Fibroblast of gingiva (primary cell): ENCODE measurements around the gene GPR162.

ENCODE experiments used
- DNase-seq: peaks from one replicate; pipeline ENCODE4 v3.0.0-alpha.2; 2011; ENCODE audit warnings: low read depth

The GPR162 gene

DNA sequence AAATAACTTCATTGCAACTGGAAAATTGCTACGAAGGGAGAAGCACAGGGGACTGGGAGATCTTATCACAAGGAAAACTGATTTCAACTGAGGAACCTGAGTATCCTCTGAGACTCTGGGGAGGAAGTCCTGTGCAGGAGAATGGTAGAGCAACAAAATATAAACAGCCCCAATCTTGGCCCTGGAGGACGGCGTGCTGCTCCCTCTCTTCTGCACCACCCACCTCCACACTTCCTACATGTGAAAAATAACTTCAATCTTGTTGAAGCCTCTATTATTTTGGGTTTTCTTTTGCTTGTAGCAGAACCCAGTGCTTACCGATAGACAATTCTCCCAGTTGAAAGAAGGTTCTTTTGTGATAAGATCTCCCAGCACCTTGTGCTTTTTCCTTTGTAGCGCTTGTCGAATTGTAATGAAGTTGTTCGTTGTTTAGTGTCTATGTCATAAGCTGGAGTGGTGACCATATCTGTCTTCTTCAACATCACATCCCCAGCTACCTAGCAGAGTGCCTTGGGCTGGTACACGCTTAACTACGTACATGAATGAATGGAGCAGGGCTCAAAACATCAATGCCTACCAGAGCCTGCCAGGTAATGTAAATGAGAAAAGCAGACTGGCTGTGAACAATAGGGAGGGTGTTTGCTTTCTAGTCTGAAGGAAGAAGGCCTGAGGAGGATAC is 35.1 kb upstream of the GPR162 start:
- no peak for DNase-seq

GRCh38 chr12:6787309-6787708 is 34.3 kb upstream of the GPR162 start:
- DNase-seq, result no peak

DNA sequence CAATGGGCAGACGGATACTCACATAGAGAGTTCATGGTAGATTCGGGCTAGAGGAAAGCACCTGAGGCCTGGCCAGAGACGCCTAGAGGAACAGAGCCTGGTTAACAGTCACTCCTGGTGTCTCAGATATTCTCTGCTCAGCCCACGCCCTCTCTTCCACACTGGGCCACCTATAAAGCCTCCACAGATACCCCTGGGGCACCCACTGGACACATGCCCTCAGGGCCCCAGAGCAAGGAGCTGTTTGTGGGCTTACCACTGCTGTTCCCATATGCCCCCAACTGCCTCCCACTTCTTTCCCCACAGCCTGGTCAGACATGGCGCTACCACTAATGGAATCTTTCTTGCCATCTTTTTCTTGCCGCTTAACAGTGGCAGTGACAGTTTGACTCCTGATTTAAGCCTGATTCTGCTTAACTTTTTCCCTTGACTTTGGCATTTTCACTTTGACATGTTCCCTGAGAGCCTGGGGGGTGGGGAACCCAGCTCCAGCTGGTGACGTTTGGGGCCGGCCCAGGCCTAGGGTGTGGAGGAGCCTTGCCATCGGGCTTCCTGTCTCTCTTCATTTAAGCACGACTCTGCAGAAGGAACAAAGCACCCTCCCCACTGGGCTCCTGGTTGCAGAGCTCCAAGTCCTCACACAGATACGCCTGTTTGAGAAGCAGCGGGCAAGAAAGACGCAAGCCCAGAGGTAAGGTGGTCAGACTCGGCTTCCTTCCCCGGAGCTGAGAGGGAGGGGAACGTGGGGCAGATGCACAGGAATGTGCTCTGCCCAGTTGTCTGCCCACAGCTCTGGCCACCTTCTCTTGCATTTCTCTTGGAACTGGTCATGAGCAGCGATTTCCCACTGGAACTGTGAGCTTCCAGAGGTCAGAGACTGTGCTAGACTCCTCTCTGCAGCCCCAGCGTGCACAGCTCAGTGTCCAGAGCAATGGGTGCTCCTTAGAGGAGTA is 32.4 kb upstream of the GPR162 start, which contains the start of gene CD4:
TSS of gene CD4 (plus strand) at position 557 of the 953 bp plus-strand sequence. CDS start 10,611 bp downstream, outside the sequence.
- no peak for DNase-seq

DNA sequence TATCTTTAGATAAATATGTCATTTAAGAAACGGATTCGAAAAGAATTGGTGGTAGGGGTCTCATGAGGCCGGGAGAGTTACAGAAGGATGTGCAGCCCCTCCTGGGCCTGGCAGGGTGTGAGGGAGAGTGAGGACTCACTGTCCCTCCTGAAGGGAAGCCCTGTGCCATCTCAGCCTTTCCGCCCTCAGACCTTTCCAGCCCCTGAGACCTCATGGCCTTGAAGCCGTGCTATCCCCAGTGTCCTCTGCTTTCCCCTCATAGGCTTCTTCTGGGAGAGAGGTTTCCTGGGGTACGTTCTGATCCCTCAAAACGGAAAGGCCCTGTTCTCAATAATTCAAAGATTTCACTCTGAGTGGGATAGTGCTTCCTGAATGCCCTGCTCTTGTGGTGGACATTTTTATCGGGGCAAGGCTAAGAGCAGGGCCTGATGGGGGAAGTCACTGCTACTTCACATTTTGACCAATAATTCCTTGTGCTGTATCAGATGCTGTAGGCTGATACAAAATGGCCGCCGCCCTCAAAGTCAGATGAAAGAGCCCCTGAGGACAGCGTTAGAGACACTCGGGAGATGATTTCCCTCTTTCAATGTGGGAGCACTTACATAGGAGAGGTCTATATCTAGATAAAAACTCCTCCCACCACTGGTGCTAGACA is 31.0 kb upstream of the GPR162 start:
- no peak for DNase-seq

- no peak for DNase-seq
These were observed 29.6 kb upstream of the GPR162 start for GRCh38 chr12:6791931-6792520.

DNA sequence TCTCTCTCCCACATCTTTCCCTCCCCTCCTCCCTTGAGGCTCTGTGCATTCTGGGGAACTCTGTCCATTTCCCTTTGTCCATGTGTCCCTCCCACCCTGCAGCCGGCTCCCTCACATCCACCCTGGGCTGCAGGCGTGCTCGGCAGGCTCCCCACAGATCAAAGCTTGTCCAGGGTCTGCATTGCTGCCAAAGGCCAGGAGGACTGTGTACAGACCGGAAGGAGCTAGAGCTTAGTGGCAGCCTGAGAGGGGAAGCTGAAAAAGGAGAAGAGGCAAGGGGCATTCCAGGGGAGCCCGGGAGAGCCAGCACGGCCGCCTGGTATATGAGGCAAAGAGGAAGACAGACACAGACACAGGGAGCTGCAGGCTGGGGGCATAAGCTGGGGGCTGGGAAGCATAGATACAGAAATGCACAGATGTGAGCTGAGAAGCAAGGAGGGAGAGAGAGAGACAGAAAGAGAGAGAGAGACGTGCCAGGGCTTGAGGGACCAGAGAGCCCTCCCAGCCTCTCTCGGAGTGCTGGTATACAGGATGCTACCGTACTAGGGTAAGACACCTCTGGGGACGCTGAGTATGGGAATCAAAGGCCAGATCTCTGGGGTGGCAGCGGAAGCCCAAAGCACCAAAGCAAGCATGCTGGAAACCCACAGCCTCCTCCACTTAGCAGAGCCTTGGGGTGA is 29.0 kb upstream of the GPR162 start:
- DNase-seq, result no peak

DNA sequence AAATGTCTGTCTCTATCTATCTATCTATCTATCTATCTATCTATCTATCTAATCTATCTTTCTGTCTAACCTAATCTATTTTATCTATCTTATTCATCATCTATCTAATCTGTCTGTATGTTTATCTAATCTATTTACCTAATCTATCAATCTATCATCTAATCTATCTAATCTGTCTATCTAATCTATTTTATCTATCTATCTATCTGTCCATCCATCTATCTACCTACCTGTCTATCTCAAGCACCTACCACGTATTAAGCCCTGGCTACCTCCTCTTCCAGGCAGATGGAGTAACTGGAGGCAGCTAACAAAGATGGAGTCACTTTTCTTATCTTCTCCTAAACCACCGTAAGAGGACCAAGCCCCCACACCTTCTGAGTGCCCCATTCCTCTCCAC is 26.5 kb upstream of the GPR162 start:
- DNase-seq, result no peak

DNA sequence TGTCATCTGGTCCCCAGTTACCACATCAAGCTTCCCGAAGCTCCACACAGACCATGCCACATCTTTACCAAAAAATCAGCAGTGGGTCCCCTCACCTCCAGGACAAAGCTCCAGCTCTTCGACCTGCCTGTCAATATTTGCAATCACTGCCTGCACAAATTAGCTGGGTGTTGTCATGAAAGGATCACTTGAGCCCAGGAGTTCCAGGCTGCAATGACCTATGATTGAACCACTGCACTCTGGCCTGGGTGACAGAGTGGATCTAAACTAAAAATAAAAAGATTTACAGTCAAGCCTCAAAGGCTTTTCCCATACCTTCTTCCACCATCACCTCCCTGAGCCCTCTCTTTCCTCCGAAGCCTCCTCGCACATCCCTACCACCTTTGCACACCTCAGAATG is 25.0 kb upstream of the GPR162 start:
- no peak for DNase-seq

- DNase-seq, result no peak
These were observed 22.5 kb upstream of the GPR162 start for GRCh38 chr12:6799147-6799546.

- DNase-seq, result no peak
These were observed 14.5 kb upstream of the GPR162 start for GRCh38 chr12:6807170-6807569.

DNA sequence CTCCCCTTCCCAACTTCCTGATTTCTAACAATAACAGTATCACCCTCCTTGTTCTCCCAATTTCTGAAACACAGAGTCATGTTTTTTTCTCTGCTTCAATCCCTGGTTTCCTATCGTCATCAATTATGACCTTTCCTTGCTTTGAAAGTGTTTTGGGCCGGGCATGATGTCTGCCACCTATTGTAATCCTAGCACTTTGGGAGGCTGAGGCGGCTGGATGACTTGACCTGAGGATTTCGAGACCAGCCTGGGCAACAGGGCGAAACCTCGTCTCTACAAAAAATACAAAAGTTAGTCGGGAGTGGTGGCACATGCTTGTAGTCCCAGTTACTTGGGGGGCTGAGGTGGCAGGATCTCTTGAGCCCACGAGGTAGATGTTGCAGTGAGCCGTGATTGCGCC is 12.6 kb upstream of the GPR162 start:
- DNase-seq, result no peak

DNA sequence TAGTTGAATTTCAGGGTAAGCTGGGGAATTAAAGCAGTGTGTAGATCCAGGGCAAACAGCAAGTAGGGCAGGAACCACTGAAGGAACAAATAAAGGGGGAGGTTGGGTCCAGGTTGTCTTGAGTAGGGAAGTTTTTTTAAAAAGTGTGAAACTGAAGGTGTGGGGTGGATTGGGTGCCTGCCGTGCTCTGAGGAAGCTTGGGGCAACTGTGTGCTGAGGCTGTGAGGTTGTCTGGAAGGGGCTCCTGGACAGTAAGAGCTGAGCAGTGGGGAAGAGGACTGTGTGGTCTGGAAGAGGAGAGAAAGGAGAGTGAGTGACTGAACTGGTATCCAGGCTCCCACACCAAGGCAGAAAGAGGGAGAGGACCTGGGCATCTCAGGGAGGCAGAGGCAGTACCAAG is 10.9 kb upstream of the GPR162 start:
- DNase-seq, result no peak

DNA sequence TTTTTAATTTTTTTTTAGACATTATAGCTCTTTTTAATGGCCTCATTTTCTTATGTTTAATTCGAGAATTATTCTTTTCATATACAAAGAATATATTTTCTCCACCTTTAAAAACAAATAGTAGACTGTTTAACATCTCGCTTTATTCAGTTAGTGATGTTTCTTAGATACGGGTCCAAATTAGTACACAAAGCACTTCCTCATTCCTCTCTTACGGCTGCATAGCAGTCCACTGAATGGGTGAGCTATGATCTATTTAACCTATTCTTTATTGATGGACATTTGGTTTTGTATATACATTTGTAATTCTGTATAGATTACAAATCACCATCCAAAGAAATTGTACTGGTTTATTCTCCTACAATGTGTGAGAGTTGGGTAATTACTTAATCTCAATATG is 8.3 kb upstream of the GPR162 start:
- DNase-seq, result no peak

DNA sequence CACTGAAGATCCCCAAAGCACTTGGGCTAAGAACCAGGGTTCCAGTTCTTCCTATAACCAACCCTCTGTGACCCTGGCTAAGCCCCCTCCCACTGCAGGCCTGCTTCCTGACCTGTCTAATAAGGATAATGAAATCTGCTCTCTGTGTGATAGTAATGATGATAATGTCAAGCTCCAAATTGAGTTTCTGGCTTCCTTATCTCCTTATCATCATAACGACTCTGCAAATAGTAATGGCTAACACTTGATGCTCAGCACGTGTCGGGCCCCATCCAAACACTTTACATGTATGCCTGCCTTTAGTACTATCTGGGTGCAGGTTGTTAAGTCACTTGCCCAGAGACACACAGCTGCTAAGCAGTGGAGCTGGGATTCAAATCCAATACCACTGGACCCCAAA is 5.0 kb upstream of the GPR162 start:
- DNase-seq, result no peak

DNA sequence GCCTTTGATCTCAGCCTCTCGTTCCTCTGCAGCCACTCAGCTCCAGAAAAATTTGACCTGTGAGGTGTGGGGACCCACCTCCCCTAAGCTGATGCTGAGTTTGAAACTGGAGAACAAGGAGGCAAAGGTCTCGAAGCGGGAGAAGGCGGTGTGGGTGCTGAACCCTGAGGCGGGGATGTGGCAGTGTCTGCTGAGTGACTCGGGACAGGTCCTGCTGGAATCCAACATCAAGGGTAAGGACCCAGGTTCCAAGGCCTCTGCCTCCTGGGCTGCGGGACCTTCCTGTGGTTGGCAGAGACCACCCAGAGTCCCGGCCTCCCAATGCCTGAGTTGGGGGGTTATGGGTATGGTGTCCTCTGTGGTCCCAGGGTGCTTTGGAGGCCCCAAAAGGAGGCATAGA is 4.5 kb upstream of the GPR162 start:
- no peak for DNase-seq

- DNase-seq, result no peak
These were observed 3.9 kb upstream of the GPR162 start for GRCh38 chr12:6817662-6818157.

DNA sequence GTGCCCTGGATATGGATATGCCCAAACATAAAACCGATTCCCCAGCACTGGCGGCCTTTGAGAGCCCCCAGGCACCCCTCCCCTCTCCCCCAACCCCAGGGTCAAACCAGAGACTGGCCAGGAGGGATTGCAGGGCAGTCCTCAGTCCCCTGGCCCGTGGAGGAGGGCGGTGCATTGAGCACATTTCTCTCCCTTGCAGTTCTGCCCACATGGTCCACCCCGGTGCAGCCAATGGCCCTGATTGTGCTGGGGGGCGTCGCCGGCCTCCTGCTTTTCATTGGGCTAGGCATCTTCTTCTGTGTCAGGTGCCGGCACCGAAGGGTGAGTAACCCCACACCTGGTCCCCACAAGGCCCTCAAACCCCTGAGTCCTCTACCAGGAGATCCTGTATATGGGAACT is 3.4 kb upstream of the GPR162 start:
- no peak for DNase-seq

DNA sequence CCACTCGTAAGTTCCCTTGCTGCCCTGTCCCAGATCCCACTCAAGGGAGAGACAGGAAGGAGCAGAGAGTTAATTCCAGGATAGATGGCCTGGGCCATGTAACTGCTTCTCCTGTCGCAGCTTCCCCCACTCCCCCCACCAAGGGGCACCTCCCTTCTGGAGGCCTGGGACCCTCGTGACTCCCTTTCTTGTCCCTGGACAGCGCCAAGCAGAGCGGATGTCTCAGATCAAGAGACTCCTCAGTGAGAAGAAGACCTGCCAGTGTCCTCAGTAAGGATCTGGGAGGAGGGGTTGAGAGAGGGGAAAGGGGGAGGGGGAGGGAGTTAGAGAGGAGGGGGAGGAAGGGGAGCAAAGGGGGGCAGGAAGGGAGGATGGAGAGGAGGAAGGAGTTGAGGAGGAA is 3.0 kb upstream of the GPR162 start:
- DNase-seq, result no peak

GRCh38 chr12:6819106-6820030 is 2.3 kb upstream of the GPR162 start:
- DNase-seq, result no peak

DNA sequence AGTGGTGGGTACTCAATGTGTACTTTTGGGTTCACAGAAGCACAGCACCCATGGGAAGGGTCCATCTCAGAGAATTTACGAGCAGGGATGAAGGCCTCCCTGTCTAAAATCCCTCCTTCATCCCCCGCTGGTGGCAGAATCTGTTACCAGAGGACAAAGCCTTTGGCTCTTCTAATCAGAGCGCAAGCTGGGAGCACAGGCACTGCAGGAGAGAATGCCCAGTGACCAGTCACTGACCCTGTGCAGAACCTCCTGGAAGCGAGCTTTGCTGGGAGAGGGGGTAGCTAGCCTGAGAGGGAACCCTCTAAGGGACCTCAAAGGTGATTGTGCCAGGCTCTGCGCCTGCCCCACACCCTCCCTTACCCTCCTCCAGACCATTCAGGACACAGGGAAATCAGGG is 1.5 kb upstream of the GPR162 start:
- DNase-seq, result no peak
